Sigmoid colon (tissue), 4 donors: Measurements from ENCODE around the gene TNFRSF21.

Experiments
- EP300 ChIP-seq, 4 donors: sonication (generic); formaldehyde crosslinking; IDR thresholded peaks; one replicate each; pipeline ENCODE4 v1.6.1; 2017; ENCODE audit warnings: antibody characterized with exemption in 4 of 4
- POLR2A ChIP-seq, 2 donors: fragments of 450-650 bp; IDR thresholded peaks; one replicate each; pipeline ENCODE4 v1.6.1; 2016; ENCODE audit warnings: antibody characterized with exemption in 2 of 2, mild to moderate bottlenecking in 2 of 2, moderate library complexity in 2 of 2
- POLR2AphosphoS5 ChIP-seq, 4 donors: sonication (generic); formaldehyde crosslinking; IDR thresholded peaks; one replicate each; pipeline ENCODE4 v1.6.1; 2017; ENCODE audit warnings: antibody characterized with exemption in 4 of 4
- TF ChIP-seq, protein P1 (sequence below), 4 experiments: fragments of 450-650 bp in 3 of 4; fragments of 200-600 bp in 1 of 4; IDR thresholded peaks; one replicate each; pipeline ENCODE4 v1.5.1; 2016 to 2019; ENCODE audit warnings: antibody characterized with exemption in 4 of 4, mild to moderate bottlenecking in 3 of 4, moderate library complexity in 2 of 4

DNA sequence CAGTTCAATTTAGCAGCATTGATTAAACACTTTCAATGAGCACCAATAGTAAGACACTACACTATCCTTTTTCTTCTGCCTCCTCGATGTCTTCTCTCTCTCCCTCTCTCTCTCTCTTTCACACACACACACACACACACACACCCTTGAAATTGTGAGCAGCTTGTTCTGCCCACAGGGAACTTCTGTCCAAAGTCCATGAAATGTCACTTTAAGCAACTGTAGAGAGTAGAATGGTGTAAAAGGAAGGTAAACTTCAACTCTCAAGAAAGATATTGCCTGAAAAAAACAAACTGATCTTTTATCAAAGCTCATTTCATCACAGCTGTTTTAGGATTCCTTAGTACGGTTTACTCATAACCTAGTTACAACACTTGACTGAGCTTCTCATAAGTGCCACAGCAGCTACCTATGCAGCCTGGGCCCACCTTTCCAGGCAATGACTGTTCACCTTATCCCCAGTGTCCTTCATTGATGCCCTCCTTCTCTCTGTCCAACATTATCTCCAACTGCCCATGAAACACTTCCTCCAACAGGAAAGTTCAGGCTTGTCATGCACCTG lies 107.0 kb downstream of the TNFRSF21 start:
- TF ChIP-seq, protein P1, sequence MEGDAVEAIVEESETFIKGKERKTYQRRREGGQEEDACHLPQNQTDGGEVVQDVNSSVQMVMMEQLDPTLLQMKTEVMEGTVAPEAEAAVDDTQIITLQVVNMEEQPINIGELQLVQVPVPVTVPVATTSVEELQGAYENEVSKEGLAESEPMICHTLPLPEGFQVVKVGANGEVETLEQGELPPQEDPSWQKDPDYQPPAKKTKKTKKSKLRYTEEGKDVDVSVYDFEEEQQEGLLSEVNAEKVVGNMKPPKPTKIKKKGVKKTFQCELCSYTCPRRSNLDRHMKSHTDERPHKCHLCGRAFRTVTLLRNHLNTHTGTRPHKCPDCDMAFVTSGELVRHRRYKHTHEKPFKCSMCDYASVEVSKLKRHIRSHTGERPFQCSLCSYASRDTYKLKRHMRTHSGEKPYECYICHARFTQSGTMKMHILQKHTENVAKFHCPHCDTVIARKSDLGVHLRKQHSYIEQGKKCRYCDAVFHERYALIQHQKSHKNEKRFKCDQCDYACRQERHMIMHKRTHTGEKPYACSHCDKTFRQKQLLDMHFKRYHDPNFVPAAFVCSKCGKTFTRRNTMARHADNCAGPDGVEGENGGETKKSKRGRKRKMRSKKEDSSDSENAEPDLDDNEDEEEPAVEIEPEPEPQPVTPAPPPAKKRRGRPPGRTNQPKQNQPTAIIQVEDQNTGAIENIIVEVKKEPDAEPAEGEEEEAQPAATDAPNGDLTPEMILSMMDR (IDR thresholded peaks at IDR 0.05) = no peak
- TF ChIP-seq POLR2A (IDR thresholded peaks at IDR 0.05) = no peak
- no peak for TF ChIP-seq EP300 (IDR thresholded peaks at IDR 0.05)
- no peak for TF ChIP-seq POLR2AphosphoS5 (IDR thresholded peaks at IDR 0.05)
